IMR-90 (cell line): Measurements from ENCODE around the gene TNNC1. TPM values are rescaled to one million over a fixed set of nuclear protein-coding genes. Genes with fewer than 3 reads are reported as not detected.

ENCODE experiments used
- ATAC-seq: fragments of 200-7000 bp; cut with Tn5 transposase; 2 replicates; pipeline ENCODE4 v1.9.1; 2020; ENCODE audit warnings: low read depth, mild to moderate bottlenecking, moderate library complexity
- BruUV-seq: library from RNA; stranded (reverse); fragments of 400-500 nt; replicated peaks from 2 replicates; lab custom pipeline; 2021; lab: Mats Ljungman, UMichigan
- CTCF ChIA-PET: fragments of 300-600 bp; formaldehyde crosslinking; extraction: SDS; loops from one replicate; lab custom pipeline; 2021; ENCODE audit warnings: antibody characterized with exemption; lab: Yijun Ruan, JAX
- POLR2A ChIA-PET: fragments of 300-600 bp; sonication (Branson Sonifier 250); formaldehyde crosslinking; loops from one replicate; lab custom pipeline; 2022; ENCODE audit warnings: antibody characterized with exemption; ENCODE audit not compliant: unreplicated experiment; lab: Charles Lee
- DNase-seq: peaks from one replicate; pipeline ENCODE4 v3.0.0; 2013
- H2AFZ ChIP-seq: replicated peaks from 2 replicates; pipeline ENCODE3; 2013; ENCODE audit warnings: low read length, mild to moderate bottlenecking; ENCODE audit not compliant: poor library complexity
- H2AK5ac ChIP-seq: 2 replicates; pipeline ENCODE4 v1.6.1; 2013; ENCODE audit warnings: low read depth, low read length, inconsistent platforms
- H2AK9ac ChIP-seq: replicated peaks from 2 replicates; pipeline ENCODE3; 2013; ENCODE audit warnings: mild to moderate bottlenecking, low read depth, low read length, moderate library complexity; ENCODE audit not compliant: poor library complexity
- H2BK120ac ChIP-seq: 2 replicates; pipeline ENCODE4 v1.6.1; 2013; ENCODE audit warnings: low read depth, low read length, inconsistent platforms
- H2BK15ac ChIP-seq: 3 replicates; pipeline ENCODE4 v1.6.1; 2013; ENCODE audit warnings: low read depth, low read length, inconsistent platforms
- H2BK20ac ChIP-seq: 2 replicates; pipeline ENCODE4 v1.6.1; 2013; ENCODE audit warnings: low read depth, mild to moderate bottlenecking, inconsistent platforms, low read length, moderate library complexity
- H2BK5ac ChIP-seq: 2 replicates; pipeline ENCODE4 v1.6.1; 2013; ENCODE audit warnings: mild to moderate bottlenecking, low read depth, low read length, inconsistent platforms; ENCODE audit not compliant: poor library complexity, severe bottlenecking
- H3K14ac ChIP-seq: replicated peaks from 2 replicates; pipeline ENCODE4 v1.6.1; 2013; ENCODE audit warnings: low read depth, low read length, inconsistent platforms
- H3K18ac ChIP-seq: 2 replicates; pipeline ENCODE4 v1.6.1; 2013; ENCODE audit warnings: low read depth, low read length, control low read depth
- H3K23ac ChIP-seq: 2 replicates; pipeline ENCODE4 v1.6.1; 2013; ENCODE audit warnings: low read depth, low read length, inconsistent platforms
- H3K27ac ChIP-seq: 2 replicates; pipeline ENCODE4 v1.5.1; 2013; ENCODE audit warnings: mild to moderate bottlenecking, control low read depth, low read length; ENCODE audit not compliant: insufficient read depth
- H3K27me3 ChIP-seq: 2 replicates; pipeline ENCODE4 v1.6.1; 2013; ENCODE audit warnings: low read length; ENCODE audit not compliant: control insufficient read depth, insufficient read depth
- H3K36me3 ChIP-seq: 2 replicates; pipeline ENCODE4 v1.6.1; 2013; ENCODE audit warnings: low read length, mixed read lengths; ENCODE audit not compliant: control insufficient read depth, insufficient read depth
- H3K4ac ChIP-seq: 2 replicates; pipeline ENCODE4 v1.6.1; 2013; ENCODE audit warnings: low read depth, low read length, inconsistent platforms
- H3K4me1 ChIP-seq: 2 replicates; pipeline ENCODE4 v1.6.1; 2013; ENCODE audit warnings: low read length, mixed read lengths; ENCODE audit not compliant: control insufficient read depth, insufficient read depth
- H3K4me2 ChIP-seq: 2 replicates; pipeline ENCODE4 v1.6.1; 2013; ENCODE audit warnings: low read depth, mild to moderate bottlenecking, control low read depth, low read length, moderate library complexity
- H3K4me3 ChIP-seq: 2 replicates; pipeline ENCODE4 v1.5.1; 2013; ENCODE audit warnings: low read depth, mild to moderate bottlenecking, control low read depth, low read length, moderate library complexity; ENCODE audit not compliant: insufficient read depth
- H3K56ac ChIP-seq: 2 replicates; pipeline ENCODE4 v1.6.1; 2013; ENCODE audit warnings: low read length, inconsistent platforms; ENCODE audit not compliant: insufficient read depth; ENCODE audit errors: extremely low read depth
- H3K79me1 ChIP-seq, 2 experiments: 2 replicates each; pipeline ENCODE4 v1.6.1; 2013; ENCODE audit warnings: low read length in 2 of 2, inconsistent platforms in 1 of 2, low read depth in 1 of 2
- H3K9ac ChIP-seq: 2 replicates; pipeline ENCODE4 v1.6.1; 2013; ENCODE audit warnings: low read depth, low read length, control low read depth
- H3K9me1 ChIP-seq: 2 replicates; pipeline ENCODE4 v1.6.1; 2013; ENCODE audit warnings: low read length, inconsistent platforms; ENCODE audit not compliant: insufficient read depth
- H3K9me3 ChIP-seq: 2 replicates; pipeline ENCODE4 v1.6.1; 2013; ENCODE audit warnings: low read length; ENCODE audit not compliant: control insufficient read depth, insufficient read depth
- H4K20me1 ChIP-seq: 2 replicates; pipeline ENCODE4 v1.6.1; 2013; ENCODE audit warnings: low read length, inconsistent platforms; ENCODE audit not compliant: insufficient read depth
- H4K5ac ChIP-seq: 2 replicates; pipeline ENCODE4 v1.6.1; 2013; ENCODE audit warnings: mild to moderate bottlenecking, low read depth, low read length, control low read depth
- H4K8ac ChIP-seq, 2 experiments: 2 replicates each; pipeline ENCODE4 v1.6.1; 2013; ENCODE audit warnings: low read depth in 2 of 2, low read length in 2 of 2, control low read depth in 1 of 2, inconsistent platforms in 1 of 2
- H4K91ac ChIP-seq: 2 replicates; pipeline ENCODE4 v1.6.1; 2013; ENCODE audit warnings: low read depth, low read length, inconsistent platforms; ENCODE audit not compliant: insufficient read depth
- BHLHE40 ChIP-seq: fragments of 150-350 bp; IDR thresholded peaks from 2 replicates; pipeline ENCODE4 v1.6.1; 2016; ENCODE audit warnings: mild to moderate bottlenecking, low read depth, low read length
- CEBPB ChIP-seq: IDR thresholded peaks from 2 replicates; pipeline ENCODE4 v1.6.1; 2012; ENCODE audit warnings: low read depth, low read length, improper control_type of control experiment
- CHD1 ChIP-seq: IDR thresholded peaks from 2 replicates; pipeline ENCODE4 v1.6.1; 2012; ENCODE audit warnings: low read depth, low read length, improper control_type of control experiment
- FOS ChIP-seq: fragments of 150-350 bp; IDR thresholded peaks from 2 replicates; pipeline ENCODE4 v1.6.1; 2016; ENCODE audit warnings: low read depth, low read length
- MAFK ChIP-seq: IDR thresholded peaks from 2 replicates; pipeline ENCODE4 v1.6.1; 2012; ENCODE audit warnings: low read depth, low read length, improper control_type of control experiment
- MAZ ChIP-seq: IDR thresholded peaks from 2 replicates; pipeline ENCODE4 v1.6.1; 2012; ENCODE audit warnings: low read depth, mild to moderate bottlenecking, low read length, improper control_type of control experiment, moderate library complexity, borderline replicate concordance
- MXI1 ChIP-seq: IDR thresholded peaks from 2 replicates; pipeline ENCODE4 v1.6.1; 2012; ENCODE audit warnings: low read depth, mild to moderate bottlenecking, low read length, moderate library complexity, borderline replicate concordance
- NFE2L2 ChIP-seq: fragments of 150-350 bp; IDR thresholded peaks from 2 replicates; pipeline ENCODE4 v1.6.1; 2016; ENCODE audit warnings: low read depth, mild to moderate bottlenecking, low read length
- POLR2A ChIP-seq: IDR thresholded peaks from 2 replicates; pipeline ENCODE4 v1.6.1; 2012; ENCODE audit warnings: mild to moderate bottlenecking, low read depth, low read length
- RAD21 ChIP-seq: IDR thresholded peaks from 2 replicates; pipeline ENCODE4 v1.6.1; 2012; ENCODE audit warnings: low read length, improper control_type of control experiment
- RCOR1 ChIP-seq: IDR thresholded peaks from 2 replicates; pipeline ENCODE4 v1.6.1; 2012; ENCODE audit warnings: mild to moderate bottlenecking, low read length, improper control_type of control experiment; ENCODE audit not compliant: insufficient replicate concordance
- RFX5 ChIP-seq: IDR thresholded peaks from 2 replicates; pipeline ENCODE4 v1.8.0; 2012; ENCODE audit warnings: low read depth, mild to moderate bottlenecking, low read length, moderate library complexity
- SMC3 ChIP-seq: fragments of 150-350 bp; IDR thresholded peaks from 2 replicates; pipeline ENCODE4 v1.6.1; 2016; ENCODE audit warnings: low read depth, mild to moderate bottlenecking, antibody characterized with exemption, low read length, moderate library complexity
- WGBS, 2 experiments: methylation state at CpG; one replicate each; pipeline versions ENCODE4 v1.1.5 to v1.1.7; 2013; ENCODE audit warnings: missing lambda C conversion rate in 2 of 2; ENCODE audit not compliant: insufficient read length in 1 of 2; ENCODE audit errors: extremely low coverage in 2 of 2; 5-methylcytosine and 5-hydroxymethylcytosine counted together
- dilution Hi-C: fragments of 300-500 bp; cut with HindIII; formaldehyde crosslinking; loops from one replicate; pipeline ENCODE4 v1.14.3; 2018; ENCODE audit warnings: low sequenced_read_pairs; ENCODE audit not compliant: unreplicated experiment
- in situ Hi-C: fragments of 300-500 bp; cut with MboI; formaldehyde crosslinking; loops from 3 replicates; pipeline ENCODE4 v1.14.3; 2019; ENCODE audit warnings: low sequenced_read_pairs, inconsistent platforms, mixed read lengths
- intact Hi-C: fragments of 100-400 bp; cut with micrococcal nuclease; formaldehyde crosslinking; loops from 2 replicates; pipeline ENCODE4 v1.10.0; 2022
- polyA plus RNA-seq, 3 experiments: library from polyadenylated mRNA; depleted of rRNA; stranded (reverse); fragments of >200 nt; gene quantifications; 2 replicates each; pipeline ENCODE4 v1.2.3, GENCODE V29; 2012; ENCODE audit warnings: low replicate concordance in 1 of 3
- total RNA-seq: library from RNA; depleted of rRNA; stranded (reverse); fragments of >200 nt; gene quantifications from 2 replicates; pipeline ENCODE4 v1.2.3, GENCODE V29; 2012
- TF ChIP-seq, protein P1 (sequence below): fragments of 150-350 bp; IDR thresholded peaks from 2 replicates; pipeline ENCODE4 v1.6.1; 2016; ENCODE audit warnings: low read depth, mild to moderate bottlenecking, low read length, moderate library complexity, borderline replicate concordance
- TF ChIP-seq, protein P2 (sequence below): fragments of 150-350 bp; IDR thresholded peaks from 2 replicates; pipeline ENCODE4 v1.6.1; 2017; ENCODE audit warnings: mild to moderate bottlenecking, antibody characterized with exemption, low read length, low read depth
- TF ChIP-seq, protein P3 (sequence below): conservative IDR thresholded peaks from 2 replicates; pipeline ENCODE4 v1.5.1; 2012; ENCODE audit warnings: mild to moderate bottlenecking, low read depth, low read length, improper control_type of control experiment

TNNC1 gene
- total and polyA plus RNA-seq, 2 of the 4 experiments (the other 2 are of a cell fraction), result 1.3 to 4.6 TPM

DNA sequence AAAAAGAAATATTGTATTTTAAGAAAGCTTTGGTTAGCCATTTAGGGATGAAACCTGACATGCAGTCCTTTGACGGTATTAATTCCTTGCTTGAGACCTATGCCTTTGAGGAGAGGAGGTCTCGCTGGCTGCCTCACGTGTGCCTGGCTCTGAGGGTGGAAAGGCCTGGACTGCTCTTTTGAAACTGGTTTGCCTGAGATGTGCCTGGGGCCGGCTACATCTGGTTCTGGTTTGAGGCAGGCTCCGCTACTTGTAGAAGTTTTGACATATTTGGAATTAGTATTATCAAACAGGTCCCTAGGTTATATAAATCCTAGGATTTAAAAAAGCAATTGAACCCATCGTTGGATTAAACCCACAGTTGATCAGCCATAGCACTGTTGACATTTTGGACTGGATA, 8.0 kb upstream of the TNNC1 start:
- TF ChIP-seq CHD1 (no peak), RCOR1 (no peak), RAD21 (no peak), MAFK (no peak), RFX5 (no peak), BHLHE40 (no peak), SMC3 (no peak), FOS (no peak), POLR2A (no peak), MAZ (no peak), NFE2L2 (no peak), CEBPB (no peak), MXI1 (no peak)
- TF ChIP-seq, protein P1, sequence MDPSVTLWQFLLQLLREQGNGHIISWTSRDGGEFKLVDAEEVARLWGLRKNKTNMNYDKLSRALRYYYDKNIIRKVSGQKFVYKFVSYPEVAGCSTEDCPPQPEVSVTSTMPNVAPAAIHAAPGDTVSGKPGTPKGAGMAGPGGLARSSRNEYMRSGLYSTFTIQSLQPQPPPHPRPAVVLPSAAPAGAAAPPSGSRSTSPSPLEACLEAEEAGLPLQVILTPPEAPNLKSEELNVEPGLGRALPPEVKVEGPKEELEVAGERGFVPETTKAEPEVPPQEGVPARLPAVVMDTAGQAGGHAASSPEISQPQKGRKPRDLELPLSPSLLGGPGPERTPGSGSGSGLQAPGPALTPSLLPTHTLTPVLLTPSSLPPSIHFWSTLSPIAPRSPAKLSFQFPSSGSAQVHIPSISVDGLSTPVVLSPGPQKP, result no peak
- TF ChIP-seq, protein P2, sequence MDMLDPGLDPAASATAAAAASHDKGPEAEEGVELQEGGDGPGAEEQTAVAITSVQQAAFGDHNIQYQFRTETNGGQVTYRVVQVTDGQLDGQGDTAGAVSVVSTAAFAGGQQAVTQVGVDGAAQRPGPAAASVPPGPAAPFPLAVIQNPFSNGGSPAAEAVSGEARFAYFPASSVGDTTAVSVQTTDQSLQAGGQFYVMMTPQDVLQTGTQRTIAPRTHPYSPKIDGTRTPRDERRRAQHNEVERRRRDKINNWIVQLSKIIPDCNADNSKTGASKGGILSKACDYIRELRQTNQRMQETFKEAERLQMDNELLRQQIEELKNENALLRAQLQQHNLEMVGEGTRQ, result no peak
- TF ChIP-seq, protein P3, sequence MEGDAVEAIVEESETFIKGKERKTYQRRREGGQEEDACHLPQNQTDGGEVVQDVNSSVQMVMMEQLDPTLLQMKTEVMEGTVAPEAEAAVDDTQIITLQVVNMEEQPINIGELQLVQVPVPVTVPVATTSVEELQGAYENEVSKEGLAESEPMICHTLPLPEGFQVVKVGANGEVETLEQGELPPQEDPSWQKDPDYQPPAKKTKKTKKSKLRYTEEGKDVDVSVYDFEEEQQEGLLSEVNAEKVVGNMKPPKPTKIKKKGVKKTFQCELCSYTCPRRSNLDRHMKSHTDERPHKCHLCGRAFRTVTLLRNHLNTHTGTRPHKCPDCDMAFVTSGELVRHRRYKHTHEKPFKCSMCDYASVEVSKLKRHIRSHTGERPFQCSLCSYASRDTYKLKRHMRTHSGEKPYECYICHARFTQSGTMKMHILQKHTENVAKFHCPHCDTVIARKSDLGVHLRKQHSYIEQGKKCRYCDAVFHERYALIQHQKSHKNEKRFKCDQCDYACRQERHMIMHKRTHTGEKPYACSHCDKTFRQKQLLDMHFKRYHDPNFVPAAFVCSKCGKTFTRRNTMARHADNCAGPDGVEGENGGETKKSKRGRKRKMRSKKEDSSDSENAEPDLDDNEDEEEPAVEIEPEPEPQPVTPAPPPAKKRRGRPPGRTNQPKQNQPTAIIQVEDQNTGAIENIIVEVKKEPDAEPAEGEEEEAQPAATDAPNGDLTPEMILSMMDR, result no peak
- 100% methylated on average over 2 of the region's 6 CpGs; no CpG with 5 or more reads in 1 of the 2 experiments for WGBS, 2 experiments
- H4K91ac ChIP-seq, result no peak overlapping the region
- in situ Hi-C loops, result no loop called here
- ChIA-PET CTCF (no interaction called here), POLR2A (no interaction called here)
- BruUV-seq, result no TSS peak
- H3K4ac ChIP-seq, result no peak overlapping the region
- H3K56ac ChIP-seq, result no peak overlapping the region
- H3K14ac ChIP-seq, result no peak overlapping the region
- H2AFZ ChIP-seq, result no peak overlapping the region
- no peak overlapping the region for H4K8ac ChIP-seq
- peaks cover 39% of the 10 kb centered on the region for H4K20me1 ChIP-seq
- intact Hi-C loops, result no loop called here
- peaks cover 12% of the 10 kb centered on the region; the same call in 1 of the 2 replicates for H3K4me1 ChIP-seq
- H2BK120ac ChIP-seq, result no peak overlapping the region
- H3K9me1 ChIP-seq, result peaks cover 15% of the 10 kb centered on the region
- H3K4me2 ChIP-seq, result no peak overlapping the region
- dilution Hi-C loops, result no loop called here
- no peak overlapping the region for H4K5ac ChIP-seq
- H3K27me3 ChIP-seq, result no peaks in the 10 kb centered on the region
- H3K79me1 ChIP-seq, result peaks cover 39 to 75% of the 10 kb centered on the region in 2 experiments
- DNase-seq (no peak), ATAC-seq (no peak)
- H2BK15ac ChIP-seq, result no peak overlapping the region
- H3K27ac ChIP-seq, result no peak overlapping the region
- no peak overlapping the region for H3K4me3 ChIP-seq
- no peak overlapping the region for H2BK20ac ChIP-seq
- no peak overlapping the region for H2AK5ac ChIP-seq
- H3K9ac ChIP-seq, result no peak overlapping the region
- H3K23ac ChIP-seq, result no peak overlapping the region
- H2AK9ac ChIP-seq, result no peak overlapping the region
- no peak overlapping the region for H3K18ac ChIP-seq
- no peaks in the 10 kb centered on the region for H3K9me3 ChIP-seq
- no peak overlapping the region for H2BK5ac ChIP-seq
- peaks cover 55% of the 10 kb centered on the region for H3K36me3 ChIP-seq
